ENCODE results near the gene CSPG4. TPM values are rescaled to one million over a fixed set of nuclear protein-coding genes. Genes with fewer than 3 reads are reported as not detected.
A peak's percentile ranks its signal among the peaks of the same experiment; 100 is the strongest.
"Not testable (repeated sequence)": the region's sequence is repeated elsewhere in the genome, so short reads cannot be mapped to it uniquely, and the experiment has no call there.

CSPG4 gene
- total RNA-seq, 1 donor from 2014 or later, result under 0.01 TPM

DNA sequence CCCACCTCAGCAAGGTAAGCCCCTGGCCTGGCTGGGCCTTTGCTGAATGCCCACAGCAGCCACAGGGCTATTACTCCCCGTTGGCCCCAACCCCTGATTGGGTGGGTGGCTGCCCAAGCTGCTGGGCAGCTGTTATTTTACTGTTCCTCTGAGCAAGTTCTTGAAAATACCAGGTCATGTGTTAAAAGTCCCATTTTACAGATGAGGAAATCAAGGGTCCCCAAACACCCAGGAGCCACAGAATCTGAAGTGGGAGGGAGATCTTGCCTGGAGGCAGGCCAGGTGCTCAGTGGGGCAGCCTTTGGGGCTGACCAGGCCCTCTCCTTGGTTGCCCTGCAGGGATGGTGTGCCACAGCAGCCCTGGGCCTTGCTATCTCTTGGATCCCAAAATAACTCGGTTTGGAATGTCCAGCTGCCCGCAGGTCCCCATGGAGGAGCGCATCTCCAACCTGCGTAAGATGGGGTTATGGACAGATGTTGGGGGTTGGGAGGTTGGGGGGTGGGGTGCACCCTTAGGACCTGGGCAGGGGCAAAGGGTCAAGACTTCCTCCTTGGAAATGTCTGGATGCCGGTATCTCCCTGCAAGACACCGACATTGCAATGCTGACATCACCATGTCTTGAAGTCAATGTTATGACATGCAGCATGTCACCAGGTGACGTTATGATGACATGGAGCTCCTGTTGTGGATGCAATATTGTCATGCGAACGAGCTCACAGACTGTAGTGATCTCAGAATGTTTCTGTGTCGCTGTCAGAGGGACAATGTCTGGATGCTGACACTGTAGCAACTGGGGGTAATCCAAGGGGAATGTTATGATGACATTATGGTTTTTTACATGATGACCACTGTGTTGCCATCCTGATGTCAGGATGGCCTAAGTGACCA lies 13.3 kb upstream of the CSPG4 start:
- no peak for DNase-seq (ENCODE audit: low read depth in 2 of 2)

DNA sequence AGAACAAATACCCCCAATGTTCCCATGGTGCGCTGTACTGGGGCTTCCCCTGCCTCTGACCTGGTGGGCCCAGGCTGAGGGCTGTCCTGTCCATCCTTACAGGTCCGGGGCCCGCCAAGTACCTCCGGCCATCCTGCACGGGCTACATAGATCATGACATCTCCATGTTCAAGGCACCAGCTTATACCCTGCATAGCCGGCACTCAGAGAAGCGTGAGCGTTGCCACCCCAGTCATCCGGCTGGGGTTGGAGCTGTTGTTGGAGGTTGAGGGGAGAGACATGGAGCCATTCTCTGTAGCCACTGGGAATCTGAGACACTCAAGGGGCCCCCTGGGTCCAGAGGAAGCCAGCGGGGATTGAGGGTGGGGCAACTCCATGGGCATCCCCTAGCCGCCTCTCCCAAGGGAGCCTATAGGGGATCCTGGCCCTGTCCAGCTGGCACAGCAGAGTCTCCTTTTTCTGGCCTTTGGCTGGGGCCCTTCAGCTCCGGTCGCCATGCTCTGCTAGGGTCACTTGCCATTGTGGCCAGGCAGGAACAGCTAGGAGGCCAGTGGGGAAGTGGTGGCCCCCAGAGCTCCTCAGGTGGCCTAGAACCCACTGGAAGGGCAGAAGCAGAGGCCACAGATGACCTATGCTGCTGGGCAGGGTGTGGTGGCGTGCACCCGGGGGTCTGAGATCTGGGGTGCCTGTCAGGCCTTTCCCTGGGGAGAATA lies 12.5 kb upstream of the CSPG4 start:
- DNase-seq (ENCODE audit: low read depth in 2 of 2), result no peak

DNA sequence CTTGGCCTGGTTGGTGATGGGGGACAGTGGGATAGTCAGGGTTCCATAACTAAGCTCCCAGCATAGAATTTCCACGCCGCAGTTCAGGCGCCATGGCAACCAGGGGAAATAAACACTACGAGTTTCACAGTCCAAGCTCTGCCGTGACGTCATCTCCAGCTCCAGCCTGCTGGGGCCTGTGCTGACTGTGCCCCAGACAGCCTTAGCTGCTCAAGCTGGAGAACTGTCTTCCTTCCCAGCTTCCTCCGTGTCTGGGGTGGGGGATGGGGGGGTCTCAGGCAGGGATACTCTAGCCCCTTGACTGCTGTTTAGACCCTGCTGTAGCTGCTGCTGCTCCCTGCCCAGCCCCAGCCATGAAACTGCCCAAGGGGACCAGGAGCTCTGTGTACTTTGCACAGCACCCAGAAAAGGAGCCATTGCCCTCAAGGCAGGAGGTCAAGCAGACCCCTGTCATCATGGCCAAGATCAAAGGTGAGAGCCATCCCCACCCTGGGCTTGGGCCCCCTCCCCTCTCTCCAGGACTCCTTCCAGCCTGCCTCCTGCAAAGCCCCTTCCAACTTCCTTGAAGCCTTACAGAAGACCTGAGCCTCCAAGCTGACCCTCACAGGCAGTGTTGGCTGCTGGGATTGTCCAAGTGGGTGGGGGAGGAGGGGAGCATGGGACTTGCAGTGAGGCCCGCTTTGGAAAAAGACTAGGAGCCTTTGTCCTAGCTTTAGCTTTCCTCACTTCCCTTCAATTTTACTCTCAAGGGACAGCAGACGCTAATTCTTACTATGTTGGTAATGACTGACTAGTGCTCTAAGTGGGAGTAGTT lies 11.4 kb upstream of the CSPG4 start:
- DNase-seq (ENCODE audit: low read depth in 2 of 2), result peak; percentile 96 to 97

DNA sequence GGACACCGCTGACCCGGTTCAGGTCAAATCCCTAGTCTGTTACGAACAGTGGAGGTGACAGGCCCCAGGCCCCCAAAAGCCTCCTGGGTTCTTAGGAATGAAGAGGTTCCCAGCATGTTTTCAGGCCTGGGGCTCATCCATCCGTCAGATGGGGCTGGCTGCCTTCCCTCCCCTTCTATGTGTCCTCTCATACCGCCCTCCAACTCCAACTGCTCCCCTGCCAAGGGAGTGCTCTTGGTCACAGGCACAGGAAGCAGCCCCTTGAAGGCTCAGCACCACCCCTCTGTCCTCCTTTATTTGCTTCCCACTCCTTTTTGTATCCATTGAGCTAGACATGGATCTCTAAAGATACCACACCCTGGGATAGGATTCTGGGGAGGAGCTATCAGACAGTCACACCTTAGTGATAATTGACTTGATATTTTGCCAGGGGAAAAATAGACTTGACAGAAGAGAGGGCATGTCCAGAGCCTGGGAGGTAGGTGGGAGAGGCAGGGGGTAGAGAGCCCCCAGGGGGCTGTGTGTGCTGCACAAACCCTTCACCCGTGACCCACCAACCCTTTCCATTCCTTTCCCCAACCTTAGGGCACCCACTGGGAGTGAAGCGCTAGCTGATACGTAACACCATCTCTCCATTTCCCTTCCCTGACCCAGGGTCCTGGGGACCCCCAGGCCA lies 10.7 kb upstream of the CSPG4 start:
- DNase-seq (ENCODE audit: low read depth in 2 of 2), result no peak

DNA sequence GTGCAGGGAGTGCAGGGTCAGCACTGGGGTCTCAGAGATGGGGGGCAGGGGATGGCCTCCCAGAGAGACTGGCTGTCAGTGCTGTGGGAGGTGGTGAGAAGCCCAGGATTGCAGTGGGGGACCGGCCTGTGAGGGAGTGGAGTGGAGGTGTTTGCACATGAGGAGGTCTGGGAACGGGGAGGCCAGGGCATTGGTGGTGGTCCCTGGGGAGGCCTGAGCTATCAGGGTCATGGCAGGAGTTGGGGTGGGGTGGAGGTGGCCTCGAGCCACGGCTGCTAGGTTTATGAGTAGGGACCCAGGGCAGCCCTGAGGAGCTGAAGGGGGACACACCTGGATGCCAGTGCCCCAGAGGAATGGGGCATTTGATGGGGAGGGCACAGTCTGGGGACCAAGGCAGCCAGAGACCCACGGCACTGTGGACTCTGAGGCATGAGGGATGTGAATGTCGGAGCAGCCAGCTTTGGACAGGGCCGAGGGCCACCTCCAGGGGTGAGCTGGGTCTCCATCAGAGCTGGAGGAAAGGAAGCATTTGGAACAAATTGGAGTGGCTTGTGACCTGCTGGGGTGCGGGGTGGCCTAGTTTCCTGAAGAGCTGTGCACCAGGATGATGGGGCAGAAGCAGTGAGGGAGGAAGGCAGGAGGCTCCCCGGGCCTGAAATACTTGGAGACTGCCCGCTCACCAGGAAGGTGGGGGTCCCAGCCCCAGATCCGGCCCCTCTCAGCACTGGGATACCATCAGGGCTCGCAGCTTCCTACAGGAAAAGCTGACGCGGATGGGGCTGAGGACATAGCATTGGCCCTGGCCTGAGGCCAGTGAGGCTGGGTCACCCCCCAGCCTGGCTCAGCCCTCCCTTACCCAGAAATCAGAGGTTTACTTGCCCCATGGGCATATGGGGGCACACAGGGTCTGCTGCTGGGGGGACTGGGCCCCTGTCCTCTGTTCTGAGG lies 9.5 kb upstream of the CSPG4 start:
- DNase-seq (ENCODE audit: low read depth in 2 of 2), result peak; percentile 53 to 73

DNA sequence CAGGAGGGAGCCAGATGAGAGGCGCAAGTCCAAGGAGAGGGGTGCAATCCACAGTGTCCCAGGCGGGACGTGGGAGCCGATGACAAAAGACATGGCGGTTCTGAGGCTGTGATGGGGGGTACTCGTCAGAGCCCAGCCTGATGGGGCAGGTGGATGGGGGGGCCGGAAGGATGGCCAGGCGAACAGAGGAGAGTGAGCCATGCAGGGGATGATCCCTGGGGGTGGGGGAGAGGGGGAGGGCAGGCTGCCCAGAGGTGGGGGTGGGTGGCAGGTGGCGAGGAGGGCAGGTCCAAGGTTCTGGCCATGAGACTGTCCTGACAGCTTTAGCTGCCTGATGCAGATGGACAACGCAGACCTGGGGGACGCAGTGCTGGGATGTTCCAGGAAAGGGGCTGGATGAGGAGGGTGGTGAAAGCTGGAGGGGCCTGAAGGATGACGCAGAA lies 8.9 kb upstream of the CSPG4 start:
- no peak for DNase-seq (ENCODE audit: low read depth in 2 of 2)

DNA sequence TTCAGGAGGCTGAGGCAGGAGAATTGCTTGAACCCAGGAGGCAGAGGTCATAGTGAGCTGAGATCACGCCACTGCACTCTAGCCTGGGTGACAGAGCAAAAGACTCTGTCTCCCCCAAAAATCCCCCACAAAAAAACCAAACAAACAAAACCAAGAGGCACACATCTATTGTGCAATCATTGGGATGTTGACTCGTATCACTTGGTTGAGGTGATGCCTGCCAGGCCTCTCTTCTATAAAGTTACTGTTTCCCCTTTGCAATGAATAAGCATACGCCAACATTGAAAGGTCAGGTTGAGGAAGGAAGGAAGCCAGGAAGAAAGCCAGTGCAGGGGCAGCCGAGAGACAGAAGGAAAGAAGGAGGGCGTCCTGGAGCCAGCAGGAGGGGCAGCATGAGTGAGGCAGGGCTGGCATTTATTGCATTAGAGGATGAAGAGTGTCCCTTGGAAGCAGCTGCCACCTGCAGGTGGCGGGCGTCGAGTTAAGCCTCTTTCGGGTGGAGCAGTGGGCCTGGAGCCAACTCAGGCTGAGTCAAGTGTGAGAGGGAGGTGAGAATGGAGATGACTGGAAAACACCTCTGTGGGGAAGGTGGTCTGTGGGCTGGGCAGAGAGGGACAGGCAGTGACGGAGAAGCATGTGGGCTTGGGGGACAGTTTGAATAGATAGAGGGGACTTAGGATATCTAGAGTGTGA lies 8.3 kb upstream of the CSPG4 start:
- peak; percentile 46 to 57 for DNase-seq (ENCODE audit: low read depth in 2 of 2)

DNA sequence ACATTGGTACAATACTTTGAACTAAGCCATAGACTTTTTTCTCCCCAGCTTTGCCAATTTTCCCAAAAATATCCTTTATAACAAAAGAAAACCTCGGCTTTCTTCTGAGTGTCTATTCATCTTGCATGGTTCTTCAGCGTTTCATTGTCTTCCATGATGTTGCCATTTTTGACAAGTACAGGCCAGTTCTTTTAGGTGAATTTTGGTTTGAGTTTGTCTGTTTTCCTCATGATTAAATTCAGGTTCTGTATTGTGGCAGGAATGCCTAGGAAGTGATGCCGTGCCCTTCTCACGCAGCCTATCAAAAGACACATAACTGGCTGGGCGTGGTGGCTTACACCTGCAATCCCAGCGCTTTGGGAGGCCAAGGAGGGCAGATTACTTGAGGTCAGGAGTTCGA lies 7.6 kb upstream of the CSPG4 start:
- no peak for DNase-seq (ENCODE audit: low read depth in 2 of 2)

DNA sequence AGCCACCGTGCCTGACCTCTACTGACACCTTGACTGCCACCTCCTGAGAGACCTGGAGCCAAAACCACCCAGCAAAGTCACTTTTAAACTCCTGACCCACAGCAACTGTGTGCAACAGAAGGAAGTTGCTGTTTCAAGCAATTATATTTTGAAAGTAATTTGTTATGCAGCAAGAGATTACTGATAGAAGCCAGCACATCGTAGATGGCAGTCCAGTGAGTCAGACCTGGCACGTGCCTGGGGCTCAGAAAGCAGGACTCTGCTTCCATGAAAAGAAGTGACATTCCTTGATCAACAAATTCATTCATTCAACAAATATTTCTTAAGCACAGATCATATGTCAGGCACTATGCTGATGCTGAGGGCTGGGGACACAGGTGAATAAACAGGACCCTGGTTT lies 5.7 kb upstream of the CSPG4 start:
- DNase-seq (ENCODE audit: low read depth in 2 of 2), result peak in 1 of 2 donors; percentile 41

DNA sequence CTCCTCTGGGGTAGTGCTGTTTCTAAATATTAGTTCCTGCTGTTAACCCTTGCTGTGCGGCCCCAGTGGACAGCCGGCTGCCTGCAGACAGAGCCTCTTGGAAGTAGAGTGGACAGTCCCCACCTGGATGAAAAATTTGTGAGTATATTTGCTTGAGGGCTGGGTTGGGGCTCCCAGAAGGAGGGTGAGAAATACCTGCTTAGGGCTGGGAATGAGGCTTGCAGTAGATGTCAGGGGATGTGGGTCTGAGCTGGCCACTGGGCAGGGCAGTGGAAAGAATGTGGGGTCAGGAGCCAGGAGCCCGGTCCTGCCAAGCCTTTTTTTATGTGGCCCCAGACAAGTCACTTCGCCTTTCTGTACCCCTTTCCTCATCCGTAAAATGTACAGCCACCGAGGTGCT lies 4.4 kb upstream of the CSPG4 start:
- not testable (repeated sequence) for DNase-seq (ENCODE audit: low read depth in 2 of 2)

DNA sequence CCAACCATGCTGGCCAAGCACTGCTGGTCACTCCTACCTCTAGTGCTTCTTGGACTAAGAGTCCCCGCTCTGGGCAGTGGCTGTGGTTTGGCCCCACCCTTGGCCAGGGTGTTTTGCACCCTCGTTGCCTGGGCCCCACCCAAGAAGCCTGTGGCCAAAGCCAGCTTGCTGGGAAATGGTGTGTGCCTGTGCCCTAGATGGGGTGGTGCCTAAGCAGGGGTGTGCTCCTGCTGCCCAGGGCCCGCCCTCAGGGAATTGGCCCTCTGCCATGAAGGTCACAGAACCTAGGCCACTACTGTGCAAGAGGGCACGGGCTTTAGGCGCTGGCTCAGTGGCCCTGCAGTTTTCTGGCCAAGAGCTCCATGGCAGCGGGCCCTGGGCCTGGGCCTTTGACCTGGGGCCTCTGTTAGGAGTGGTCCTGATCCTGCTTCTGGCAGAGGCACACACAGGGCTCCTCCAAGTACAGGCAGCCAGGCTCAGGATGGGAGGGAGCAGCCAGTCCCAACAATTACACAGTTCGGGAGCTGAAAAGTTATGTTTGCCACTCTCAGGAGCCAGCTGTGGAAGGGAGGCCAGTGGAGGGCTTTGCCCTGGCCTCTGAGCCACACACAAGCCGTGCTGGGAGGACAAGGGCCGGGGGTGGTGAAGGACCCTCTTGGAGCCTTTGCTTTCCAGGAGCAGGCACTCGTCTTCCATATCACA lies 3.8 kb upstream of the CSPG4 start:
- not testable (repeated sequence) for DNase-seq (ENCODE audit: low read depth in 2 of 2)

DNA sequence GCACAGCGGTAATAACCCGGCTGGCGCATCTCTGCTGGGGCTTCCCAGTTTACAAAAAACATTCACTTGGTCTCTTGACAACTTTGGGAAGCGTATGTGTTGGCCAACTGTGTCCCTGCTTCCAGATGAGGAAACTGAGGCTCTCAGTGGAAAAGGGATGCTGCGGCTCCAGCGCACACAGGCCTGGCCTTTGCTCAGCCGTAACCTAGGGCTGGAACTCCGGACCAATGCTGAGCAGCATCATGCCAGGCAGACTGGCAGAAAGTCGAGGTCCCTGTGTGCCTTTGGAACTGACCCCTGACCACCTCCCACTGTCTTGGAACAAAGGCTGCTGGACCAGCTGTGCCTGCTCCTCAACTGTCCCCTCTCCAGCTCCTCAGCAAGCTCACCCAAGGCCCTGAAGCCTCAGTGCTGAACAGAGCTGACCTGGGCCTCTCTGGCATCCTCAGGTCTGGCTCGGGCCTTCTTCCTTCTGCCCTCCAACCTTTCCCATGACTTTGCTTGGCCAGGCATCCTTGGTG lies 2.7 kb upstream of the CSPG4 start:
- DNase-seq (ENCODE audit: low read depth in 2 of 2), result not testable (repeated sequence)

DNA sequence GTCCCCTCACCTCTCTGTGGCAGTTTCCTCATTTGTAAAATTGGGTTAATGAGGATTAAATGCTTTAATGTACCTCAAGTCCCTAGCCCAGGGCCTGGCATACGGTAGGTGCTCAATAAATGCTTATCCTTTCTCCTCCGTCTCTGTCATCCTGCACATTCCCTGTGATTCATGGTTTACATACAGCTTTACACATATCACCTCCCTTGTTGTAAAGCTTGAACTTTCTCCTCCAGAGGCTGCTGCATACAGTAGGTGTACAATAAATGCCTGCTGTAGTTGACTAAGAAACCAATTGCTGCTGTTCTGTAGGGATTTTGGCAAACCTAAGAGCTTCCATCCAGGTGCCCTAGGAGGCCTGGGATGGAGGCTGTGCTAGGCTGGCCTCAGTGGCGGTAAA lies 1.5 kb upstream of the CSPG4 start:
- DNase-seq (ENCODE audit: low read depth in 2 of 2), result no peak

DNA sequence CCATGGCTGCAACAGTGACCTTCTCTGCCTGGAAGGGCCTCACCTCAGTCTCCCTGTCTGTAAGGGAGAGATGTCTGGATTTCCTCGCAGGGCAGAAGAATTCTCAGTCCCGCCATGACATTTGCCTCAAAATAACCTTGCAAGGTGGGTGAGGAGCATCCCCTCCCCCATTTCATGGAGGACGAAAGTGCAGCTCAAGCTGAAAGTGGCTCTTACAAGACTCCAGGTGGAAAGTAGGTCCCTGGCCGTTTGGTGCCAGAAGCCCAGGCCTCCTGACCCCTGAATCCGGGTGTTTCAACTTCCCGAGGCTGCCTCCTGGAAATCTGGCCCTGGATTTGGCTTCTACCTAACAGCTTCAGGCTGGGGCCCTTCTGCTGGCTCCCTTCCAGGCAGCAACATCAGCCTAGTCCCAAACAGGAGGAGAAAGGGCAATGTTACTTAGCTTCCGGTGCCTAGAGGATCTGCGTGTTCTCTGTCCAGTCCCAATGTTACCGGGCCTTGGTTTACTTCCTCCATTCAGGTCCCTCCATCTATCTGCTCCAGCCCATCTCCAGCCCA lies 769 bp upstream of the CSPG4 start:
- DNase-seq (ENCODE audit: low read depth in 2 of 2), result no peak

DNA sequence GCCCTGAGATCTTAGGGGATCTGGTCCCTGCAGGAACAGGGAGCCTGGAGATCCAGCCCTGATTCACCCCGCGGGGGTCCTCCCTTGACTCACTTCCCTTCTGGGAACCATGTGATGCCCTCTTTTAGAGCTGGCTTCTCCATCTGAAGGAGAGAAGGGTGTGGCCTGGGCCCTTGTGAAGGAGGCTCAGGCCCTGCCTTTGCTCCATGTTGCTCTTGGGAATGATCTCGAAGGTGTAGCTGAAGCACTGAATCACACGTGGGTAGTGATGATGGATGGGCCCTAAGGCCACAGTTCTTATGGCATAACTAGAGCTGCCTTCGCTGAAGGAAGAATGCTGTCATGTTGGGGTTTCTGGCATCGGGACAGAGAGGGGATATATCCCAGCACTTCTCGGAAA lies 1.2 kb downstream of the CSPG4 start:
- DNase-seq (ENCODE audit: low read depth in 2 of 2), result not testable (repeated sequence)

DNA sequence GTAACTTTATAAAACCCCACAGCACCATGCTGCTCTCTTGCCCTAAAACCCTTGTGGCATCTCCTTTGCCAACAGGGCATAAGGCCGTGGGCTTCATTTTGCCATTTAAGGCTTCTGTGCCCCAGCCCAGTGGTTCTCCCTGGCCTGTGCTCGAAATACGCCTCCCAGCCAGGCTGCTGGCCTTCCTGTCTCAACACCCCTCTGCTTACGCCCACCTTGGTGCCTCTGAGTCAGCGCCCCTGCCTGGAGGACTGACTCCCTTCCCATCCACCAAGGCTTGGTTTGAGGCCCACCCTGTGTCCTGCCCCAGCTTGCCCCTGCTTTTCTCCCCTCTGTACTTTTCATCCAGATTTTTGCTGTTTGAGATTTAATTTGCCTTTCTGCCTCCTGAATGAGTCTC lies 1.8 kb downstream of the CSPG4 start:
- not testable (repeated sequence) for DNase-seq (ENCODE audit: low read depth in 2 of 2)

DNA sequence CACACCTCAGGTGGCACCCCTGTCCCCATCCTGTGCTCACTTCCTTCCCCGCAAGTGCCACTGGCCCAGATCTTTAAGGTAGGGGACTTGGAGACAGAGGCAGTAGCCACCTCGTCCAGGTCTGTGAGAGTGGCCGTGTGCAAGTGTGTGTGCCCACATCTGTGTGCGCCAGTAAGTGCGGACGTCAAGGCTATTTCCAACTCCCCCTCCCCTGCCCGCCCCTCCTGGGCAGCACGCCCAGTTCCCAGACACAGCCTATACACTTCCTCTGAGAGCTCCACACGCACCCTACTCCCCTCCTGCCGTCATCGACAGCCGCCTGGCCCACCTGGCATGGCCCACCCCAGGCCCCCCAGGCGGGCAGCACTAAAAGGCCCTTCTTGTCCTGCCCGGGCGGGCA lies 3.2 kb downstream of the CSPG4 start:
- peak; percentile 44 to 81 for DNase-seq (ENCODE audit: low read depth in 2 of 2)

DNA sequence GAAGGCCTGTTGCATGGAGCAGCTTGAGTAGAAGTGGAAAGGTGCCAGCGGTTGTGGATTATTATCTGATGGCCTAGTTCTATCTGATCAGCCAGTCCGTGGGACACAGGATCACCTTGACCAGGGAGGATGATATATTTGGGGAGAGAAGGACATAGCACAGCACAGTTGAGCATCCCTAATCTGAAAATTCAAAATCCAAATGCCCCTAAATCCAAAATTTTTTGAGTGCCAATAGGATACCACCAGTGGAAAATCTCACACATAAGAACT lies 6.0 kb downstream of the CSPG4 start:
- DNase-seq (ENCODE audit: low read depth in 2 of 2), result no peak
